Measurements from ENCODE around the gene DTX3L.

GRCh38 chr3:122548619-122549018, 15.5 kb upstream of the DTX3L start:
- TF ChIP-seq SPI1 (IDR thresholded peaks at IDR 0.05; ENCODE audit: borderline replicate concordance, low read depth) = no peak
- TF ChIP-seq CTCF (IDR thresholded peaks at IDR 0.05; ENCODE audit: insufficient read depth, low read length) = no peak
- TF ChIP-seq POLR2AphosphoS5 (IDR thresholded peaks at IDR 0.05; ENCODE audit: low read depth) = no peak
